H1 (cell line): ENCODE data around the gene SMIM9. TPM values are rescaled to one million over a fixed set of nuclear protein-coding genes. Genes with fewer than 3 reads are reported as not detected.

Experiments
- CTCF ChIA-PET: fragments of 300-600 bp; sonication (Branson Sonifier 250); formaldehyde crosslinking; loops from one replicate; lab custom pipeline; 2021; ENCODE audit not compliant: partially characterized antibody; lab: Charles Lee
- POLR2A ChIA-PET: fragments of 300-600 bp; sonication (Branson Sonifier 250); formaldehyde crosslinking; loops from one replicate; lab custom pipeline; 2021; ENCODE audit warnings: inconsistent platforms; ENCODE audit not compliant: partially characterized antibody; lab: Charles Lee
- DNase-seq, 2 experiments: peaks; one replicate each; pipeline versions ENCODE4 v3.0.0 to v3.0.0-alpha.2; 2010 to 2022; ENCODE audit warnings: low spot score in 2 of 2, low read depth in 1 of 2, mixed read lengths in 1 of 2
- FAIRE-seq: peaks from 2 replicates; lab custom pipeline; 2011; peaks lifted over from hg19 to GRCh38; lab: Jason Lieb, UNC
- H2AFZ ChIP-seq: 2 replicates; pipeline ENCODE4 v1.8.1; 2012; ENCODE audit warnings: low read length, inconsistent platforms
- H2AK5ac ChIP-seq: 2 replicates; pipeline ENCODE4 v1.6.1; 2013; ENCODE audit warnings: low read depth, low read length
- H2BK120ac ChIP-seq: replicated peaks from 2 replicates; pipeline ENCODE3; 2013; ENCODE audit warnings: low read depth, low read length, inconsistent platforms
- H2BK12ac ChIP-seq: 2 replicates; pipeline ENCODE4 v1.6.1; 2013; ENCODE audit warnings: low read depth, low read length
- H2BK15ac ChIP-seq: 2 replicates; pipeline ENCODE4 v1.6.1; 2013; ENCODE audit warnings: low read length
- H2BK20ac ChIP-seq: 2 replicates; pipeline ENCODE4 v1.6.1; 2013; ENCODE audit warnings: low read length
- H2BK5ac ChIP-seq: 2 replicates; pipeline ENCODE4 v1.6.1; 2013; ENCODE audit warnings: low read depth, low read length
- H3K14ac ChIP-seq: 2 replicates; pipeline ENCODE4 v1.6.1; 2013; ENCODE audit warnings: inconsistent platforms; ENCODE audit not compliant: insufficient read length
- H3K18ac ChIP-seq: 2 replicates; pipeline ENCODE4 v1.6.1; 2013; ENCODE audit warnings: low read length; ENCODE audit errors: extremely low read depth
- H3K23ac ChIP-seq: 2 replicates; pipeline ENCODE4 v1.6.1; 2013; ENCODE audit warnings: inconsistent platforms; ENCODE audit not compliant: insufficient read length
- H3K23me2 ChIP-seq: 2 replicates; pipeline ENCODE4 v1.6.1; 2013; ENCODE audit warnings: low read depth, low read length
- H3K27ac ChIP-seq: 2 replicates; pipeline ENCODE4 v1.6.1; 2011; ENCODE audit warnings: low read depth, low read length, inconsistent platforms
- H3K27me3 ChIP-seq, 4 experiments: replicated peaks in 1 of 4; 1 replicate in 1 of 4; 2 replicates in 3 of 4; pipeline versions ENCODE4 v1.6.1 to v1.8.1; 2011 to 2013; ENCODE audit warnings: low read length in 3 of 4, mild to moderate bottlenecking in 3 of 4, inconsistent platforms in 2 of 4, mixed read lengths in 2 of 4, moderate library complexity in 1 of 4; ENCODE audit not compliant: control insufficient read depth in 3 of 4, insufficient read depth in 3 of 4; ENCODE audit errors: extremely low read depth in 1 of 4
- H3K36me3 ChIP-seq, 4 experiments: 2 replicates each; pipeline versions ENCODE4 v1.6.1 to v1.8.1; 2011 to 2013; ENCODE audit warnings: mild to moderate bottlenecking in 4 of 4, low read length in 3 of 4, moderate library complexity in 2 of 4, control low read depth in 1 of 4, inconsistent platforms in 1 of 4; ENCODE audit not compliant: insufficient read depth in 4 of 4, control insufficient read depth in 2 of 4
- H3K4ac ChIP-seq: replicated peaks from 2 replicates; pipeline ENCODE3; 2013; ENCODE audit warnings: low read length, low read depth, mixed read lengths, inconsistent platforms; ENCODE audit not compliant: insufficient read length
- H3K4me1 ChIP-seq, 4 experiments: replicated peaks in 1 of 4; 1 replicate in 1 of 4; 2 replicates in 3 of 4; pipeline versions ENCODE4 v1.6.1 to v1.8.1; 2011 to 2013; ENCODE audit warnings: low read length in 3 of 4, inconsistent platforms in 2 of 4, mixed read lengths in 1 of 4; ENCODE audit not compliant: insufficient read depth in 4 of 4, control insufficient read depth in 3 of 4
- H3K4me2 ChIP-seq, 2 experiments: 2 replicates each; pipeline versions ENCODE4 v1.6.1 to v1.8.1; 2011 to 2013; ENCODE audit warnings: low read depth in 2 of 2, low read length in 2 of 2, control low read depth in 1 of 2, inconsistent platforms in 1 of 2, mild to moderate bottlenecking in 1 of 2; ENCODE audit not compliant: insufficient read depth in 1 of 2
- H3K4me3 ChIP-seq, 4 experiments: fragments of 200-600, 300-600 bp in 1 of 4; sonication (generic), shearing (Covaris generic), sonication (Bioruptor Twin) in 1 of 4; 2 replicates each; pipeline versions ENCODE4 v1.5.1 to v1.8.1; 2011 to 2016; ENCODE audit warnings: low read length in 4 of 4, low read depth in 3 of 4, control low read depth in 2 of 4, inconsistent platforms in 2 of 4, mild to moderate bottlenecking in 2 of 4, mixed read lengths in 1 of 4, moderate library complexity in 1 of 4; ENCODE audit not compliant: insufficient read depth in 2 of 4; ENCODE audit errors: extremely low read depth in 1 of 4
- H3K56ac ChIP-seq: replicated peaks from 2 replicates; pipeline ENCODE3; 2013; ENCODE audit warnings: low read depth, mild to moderate bottlenecking, mixed read lengths, low read length, inconsistent platforms; ENCODE audit not compliant: insufficient read length
- H3K79me1 ChIP-seq: 2 replicates; pipeline ENCODE4 v1.6.1; 2013; ENCODE audit warnings: low read depth, low read length, control low read depth
- H3K79me2 ChIP-seq, 2 experiments: 2 replicates each; pipeline versions ENCODE4 v1.6.1 to v1.8.1; 2012 to 2013; ENCODE audit warnings: low read length in 2 of 2, mild to moderate bottlenecking in 2 of 2, inconsistent platforms in 1 of 2; ENCODE audit not compliant: insufficient read depth in 2 of 2, control insufficient read depth in 1 of 2
- H3K9ac ChIP-seq, 4 experiments: replicated peaks in 1 of 4; 1 replicate in 1 of 4; 2 replicates in 3 of 4; pipeline versions ENCODE4 v1.6.1 to v1.8.1; 2011 to 2013; ENCODE audit warnings: low read depth in 3 of 4, low read length in 3 of 4, control low read depth in 2 of 4, mild to moderate bottlenecking in 2 of 4, moderate library complexity in 2 of 4, inconsistent platforms in 1 of 4; ENCODE audit errors: extremely low read depth in 1 of 4
- H3K9me3 ChIP-seq, 2 experiments: 2 replicates each; pipeline versions ENCODE4 v1.6.1 to v1.8.1; 2012 to 2013; ENCODE audit warnings: mild to moderate bottlenecking in 2 of 2, moderate library complexity in 2 of 2, control low read depth in 1 of 2, inconsistent platforms in 1 of 2, low read depth in 1 of 2, low read length in 1 of 2, mixed read lengths in 1 of 2; ENCODE audit not compliant: insufficient read depth in 2 of 2
- H4K20me1 ChIP-seq, 2 experiments: replicated peaks in 1 of 2; 2 replicates each; pipeline versions ENCODE3 to v1.8.1; 2011 to 2013; ENCODE audit warnings: inconsistent platforms in 2 of 2, low read length in 2 of 2, mild to moderate bottlenecking in 1 of 2; ENCODE audit not compliant: insufficient read depth in 2 of 2, control insufficient read depth in 1 of 2
- H4K5ac ChIP-seq: 2 replicates; pipeline ENCODE4 v1.6.1; 2013; ENCODE audit warnings: low read length, low read depth, mixed read lengths, inconsistent platforms; ENCODE audit not compliant: insufficient read length
- H4K8ac ChIP-seq: 2 replicates; pipeline ENCODE4 v1.8.0; 2013; ENCODE audit warnings: mild to moderate bottlenecking, moderate library complexity, low read length, inconsistent platforms; ENCODE audit not compliant: insufficient read depth; ENCODE audit errors: extremely low read depth
- H4K91ac ChIP-seq: replicated peaks from 2 replicates; pipeline ENCODE3; 2013; ENCODE audit warnings: low read length, mixed read lengths, inconsistent platforms; ENCODE audit not compliant: insufficient read length
- JUN ChIP-seq: IDR thresholded peaks from 2 replicates; pipeline ENCODE4 v1.6.1; 2011; ENCODE audit warnings: low read depth, mild to moderate bottlenecking, improper control_type of control experiment, low read length
- JUND ChIP-seq: IDR thresholded peaks from 2 replicates; pipeline ENCODE4 v1.6.1; 2011; ENCODE audit warnings: mild to moderate bottlenecking, improper control_type of control experiment, low read length
- KDM1A ChIP-seq: fragments of 200-600, 300-600 bp; sonication (generic); IDR thresholded peaks from 2 replicates; pipeline ENCODE4 v1.7.1; 2016; ENCODE audit warnings: mild to moderate bottlenecking, low read length, borderline replicate concordance
- POU5F1 ChIP-seq: IDR thresholded peaks from 2 replicates; pipeline ENCODE4 v1.6.1; 2011; ENCODE audit warnings: low read depth, mild to moderate bottlenecking, low read length, moderate library complexity
- RBBP5 ChIP-seq: IDR thresholded peaks from 2 replicates; pipeline ENCODE4 v1.7.1; 2012; ENCODE audit warnings: low read depth, mild to moderate bottlenecking, inconsistent platforms, low read length, moderate library complexity, borderline replicate concordance
- whole genome bisulfite sequencing, 2 experiments: shearing (Covaris generic) in 1 of 2; methylation state at CpG; one replicate each; pipeline versions ENCODE4 v1.1.6 to v1.1.7; 2013 to 2015; ENCODE audit warnings: low lambda C conversion rate in 2 of 2, mixed read lengths in 2 of 2, inconsistent platforms in 1 of 2, low coverage in 1 of 2, missing lambda C conversion rate in 1 of 2; ENCODE audit not compliant: insufficient replicate concordance in 2 of 2, insufficient coverage in 1 of 2, insufficient read length in 1 of 2; ENCODE audit errors: extremely low coverage in 1 of 2, missing lambda C conversion rate in 1 of 2; 5-methylcytosine and 5-hydroxymethylcytosine counted together
- polyA plus RNA-seq, 7 experiments: library from polyadenylated mRNA; depleted of rRNA in 3 of 7; stranded (reverse) in 5 of 7; unstranded in 2 of 7; fragments of >200 nt in 5 of 7; fragments of 200-250 nt in 2 of 7; gene quantifications; 1 replicate in 5 of 7; 2 replicates in 1 of 7; 4 replicates in 1 of 7; pipeline versions ENCODE4 v1.2.1 to v1.2.3, GENCODE V29; 2011 to 2013; ENCODE audit warnings: missing spikeins in 2 of 7, mixed read lengths in 2 of 7
- total RNA-seq: library from RNA; stranded (reverse); fragmentation: NEBNext Ultra II Directional; extraction: Animal tissue kit (Norgen Biotek cat#: 25700); gene quantifications from 2 replicates; pipeline ENCODE4 v1.2.1, GENCODE V29; 2021
- TF ChIP-seq, protein P1 (sequence below), 3 experiments: IDR thresholded peaks; 1 replicate in 2 of 3; 2 replicates in 1 of 3; pipeline versions ENCODE4 v1.5.1 to v1.6.1; 2011; ENCODE audit warnings: low read length in 3 of 3, mild to moderate bottlenecking in 3 of 3, inconsistent platforms in 2 of 3, low read depth in 1 of 3, moderate library complexity in 1 of 3; ENCODE audit not compliant: insufficient read depth in 1 of 3; ENCODE audit errors: control extremely low read depth in 1 of 3

SMIM9 gene
- total and polyA plus RNA-seq, 2 of the 8 experiments (the other 6 are each of a cell fraction or from before 2014, with no cell fraction given): not detected

DNA sequence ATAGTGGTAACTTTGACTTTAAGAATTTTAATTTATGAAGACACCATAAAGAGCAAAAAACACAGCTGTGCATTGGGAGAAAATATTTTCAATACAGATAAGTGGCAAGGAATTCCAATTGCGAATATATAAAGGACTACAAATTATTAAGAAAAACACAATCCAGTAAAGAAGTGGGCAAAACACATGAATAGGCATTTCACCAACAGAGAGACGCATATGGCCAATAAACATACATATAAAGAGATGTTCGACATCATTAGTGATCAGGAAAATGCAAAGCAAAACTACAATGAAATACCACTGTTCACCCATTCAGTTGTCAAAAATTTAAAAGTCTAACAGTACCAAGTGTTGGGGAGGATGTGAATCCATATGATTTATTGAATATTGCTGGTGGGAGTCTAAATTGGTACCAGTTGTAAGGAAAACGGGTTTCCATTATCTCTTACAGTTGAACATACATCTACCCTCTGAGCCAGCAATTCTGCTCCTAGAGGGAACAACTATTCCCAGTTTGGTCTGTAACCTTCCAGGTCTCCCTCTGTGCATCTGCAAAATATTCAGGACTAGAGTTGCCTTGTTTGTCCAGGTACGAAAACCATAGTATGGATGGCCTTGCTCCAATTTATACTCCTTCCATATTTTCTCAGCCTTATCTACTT lies 27.5 kb downstream of the SMIM9 start:
- no peak overlapping the region; a peak in 1 of 4 replicates for H3K4me2 ChIP-seq
- FAIRE-seq (no peak), DNase-seq (no peak)
- no peak overlapping the region for H3K4ac ChIP-seq
- no peaks in the 10 kb centered on the region for H3K79me2 ChIP-seq
- no peak overlapping the region for H2BK120ac ChIP-seq
- H3K27ac ChIP-seq: no peak overlapping the region
- no peaks in the 10 kb centered on the region for H3K79me1 ChIP-seq
- no peak for TF ChIP-seq JUN
- TF ChIP-seq KDM1A: no peak
- TF ChIP-seq POU5F1: no peak
- no peak for TF ChIP-seq RBBP5
- TF ChIP-seq JUND: no peak
- TF ChIP-seq, protein P1, sequence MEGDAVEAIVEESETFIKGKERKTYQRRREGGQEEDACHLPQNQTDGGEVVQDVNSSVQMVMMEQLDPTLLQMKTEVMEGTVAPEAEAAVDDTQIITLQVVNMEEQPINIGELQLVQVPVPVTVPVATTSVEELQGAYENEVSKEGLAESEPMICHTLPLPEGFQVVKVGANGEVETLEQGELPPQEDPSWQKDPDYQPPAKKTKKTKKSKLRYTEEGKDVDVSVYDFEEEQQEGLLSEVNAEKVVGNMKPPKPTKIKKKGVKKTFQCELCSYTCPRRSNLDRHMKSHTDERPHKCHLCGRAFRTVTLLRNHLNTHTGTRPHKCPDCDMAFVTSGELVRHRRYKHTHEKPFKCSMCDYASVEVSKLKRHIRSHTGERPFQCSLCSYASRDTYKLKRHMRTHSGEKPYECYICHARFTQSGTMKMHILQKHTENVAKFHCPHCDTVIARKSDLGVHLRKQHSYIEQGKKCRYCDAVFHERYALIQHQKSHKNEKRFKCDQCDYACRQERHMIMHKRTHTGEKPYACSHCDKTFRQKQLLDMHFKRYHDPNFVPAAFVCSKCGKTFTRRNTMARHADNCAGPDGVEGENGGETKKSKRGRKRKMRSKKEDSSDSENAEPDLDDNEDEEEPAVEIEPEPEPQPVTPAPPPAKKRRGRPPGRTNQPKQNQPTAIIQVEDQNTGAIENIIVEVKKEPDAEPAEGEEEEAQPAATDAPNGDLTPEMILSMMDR (IDR thresholded peaks at IDR 0.05; ENCODE audit: control extremely low read depth in 1 of 3, insufficient read depth in 1 of 3, low read depth in 1 of 3, low read length in 3 of 3): no peak
- H4K5ac ChIP-seq: no peak overlapping the region
- H4K8ac ChIP-seq: no peak overlapping the region
- H3K14ac ChIP-seq: no peak overlapping the region
- no peaks in the 10 kb centered on the region; a peak in 1 of 4 replicates for H3K9me3 ChIP-seq
- H4K91ac ChIP-seq: no peak overlapping the region
- no peaks in the 10 kb centered on the region for H4K20me1 ChIP-seq
- H2BK5ac ChIP-seq: no peak overlapping the region
- H3K4me1 ChIP-seq: peaks cover 0 to 5% (median 3%) of the 10 kb centered on the region in 4 experiments; a peak in 4 of 7 replicates
- no peak overlapping the region for H2BK20ac ChIP-seq
- no peak overlapping the region for H3K9ac ChIP-seq
- no peak overlapping the region for H2BK12ac ChIP-seq
- POLR2A ChIA-PET: no interaction called here
- peaks cover 0 to 23% (median 16%) of the 10 kb centered on the region in 4 experiments; a peak in 6 of 7 replicates for H3K27me3 ChIP-seq
- H3K4me3 ChIP-seq: no peak overlapping the region
- H3K36me3 ChIP-seq: no peaks in the 10 kb centered on the region
- no peak overlapping the region for H3K56ac ChIP-seq
- 94% methylated on average over 5 of the region's 5 CpGs; no CpG with 5 or more reads in 1 of the 2 experiments for WGBS, 2 experiments
- CTCF ChIA-PET: no interaction called here
- H2AFZ ChIP-seq: no peak overlapping the region
- peaks cover 2% of the 10 kb centered on the region; the same call in 1 of the 2 replicates for H3K23me2 ChIP-seq
- H3K18ac ChIP-seq: no peak overlapping the region
- no peak overlapping the region for H3K23ac ChIP-seq
- H2BK15ac ChIP-seq: no peak overlapping the region
- no peak overlapping the region for H2AK5ac ChIP-seq
